ENCODE data around the gene PIWIL1.

- no peak for TF ChIP-seq POLR2A (IDR thresholded peaks at IDR 0.05)
- no peak for TF ChIP-seq CTCF (IDR thresholded peaks at IDR 0.05)
Observed at GRCh38 chr12:130288691-130289090, 49.0 kb upstream of the PIWIL1 start.
